ENCODE results near the gene DNAH17. TPM values are rescaled to one million over a fixed set of nuclear protein-coding genes. Genes with fewer than 3 reads are reported as not detected.

DNAH17 gene
- total and polyA plus RNA-seq, 2 of the 13 experiments (the other 11 are each of a cell fraction or from before 2014, with no cell fraction given), result 0.86 to 1.6 TPM

GRCh38 chr17:78433013-78433727 lies 144.0 kb downstream of the DNAH17 start (continued):
- no peak for TF ChIP-seq ZBTB40 (IDR thresholded peaks at IDR 0.05)
- TF ChIP-seq ZBTB40 (CRISPR knock-in tag; IDR thresholded peaks at IDR 0.05), result peak; percentile 19; the same call in 1 of the 2 replicates
- no peak for TF ChIP-seq ZNF839 (CRISPR knock-in tag; IDR thresholded peaks at IDR 0.05; ENCODE audit: borderline replicate concordance)
- no peak for TF ChIP-seq ZFP37 (CRISPR knock-in tag; IDR thresholded peaks at IDR 0.05; ENCODE audit: borderline replicate concordance)
- TF ChIP-seq ZBTB7B (CRISPR knock-in tag; IDR thresholded peaks at IDR 0.05), result 0 out of 2 replicates have a peak, but pooled peaks have one; percentile 57
- TF ChIP-seq HIVEP1 (CRISPR knock-in tag; IDR thresholded peaks at IDR 0.05), result no peak; the same call in 1 of the 2 replicates
- no peak for TF ChIP-seq NFE2L1 (CRISPR knock-in tag; IDR thresholded peaks at IDR 0.05; ENCODE audit: borderline replicate concordance)
- TF ChIP-seq ZNF546 (CRISPR knock-in tag; conservative IDR thresholded peaks at IDR 0.05), result no peak; the same call in 1 of the 2 replicates
- no peak for TF ChIP-seq ZNF597 (CRISPR knock-in tag; IDR thresholded peaks at IDR 0.05)
- TF ChIP-seq RORA (CRISPR knock-in tag; IDR thresholded peaks at IDR 0.05), result no peak
- peak; percentile 97 for TF ChIP-seq ZMYM3 (CRISPR knock-in tag; IDR thresholded peaks at IDR 0.05)
- TF ChIP-seq TERF1 (CRISPR knock-in tag; IDR thresholded peaks at IDR 0.05), result no peak
- no peak for TF ChIP-seq ZNF777 (CRISPR knock-in tag; IDR thresholded peaks at IDR 0.05)
- TF ChIP-seq MED8 (CRISPR knock-in tag; IDR thresholded peaks at IDR 0.05; ENCODE audit: insufficient replicate concordance), result peak; percentile 43
- no peak for TF ChIP-seq MTA3 (CRISPR knock-in tag; IDR thresholded peaks at IDR 0.05)
- no peak; the same call in 1 of the 2 replicates for TF ChIP-seq ATF1 (CRISPR knock-in tag; IDR thresholded peaks at IDR 0.05)
- TF ChIP-seq ELK4 (CRISPR knock-in tag; IDR thresholded peaks at IDR 0.05; ENCODE audit: borderline replicate concordance), result no peak
- no peak for TF ChIP-seq MIER3 (CRISPR knock-in tag; IDR thresholded peaks at IDR 0.05; ENCODE audit: borderline replicate concordance)

Data from HepG2 (cell line).